Adrenal gland (tissue), 12 donors: Measurements from ENCODE around the gene VSIG10L. TPM values are rescaled to one million over a fixed set of nuclear protein-coding genes. Genes with fewer than 3 reads are reported as not detected.

ENCODE experiments used
- DNase-seq, 7 donors: peaks; one replicate each; pipeline ENCODE4 v3.0.0-alpha.2; 2019 to 2020
- H3K27ac ChIP-seq, 5 donors: fragments of 200-600 bp; sonication (generic) in 4 of 5; 1 replicate in 3 of 5; 2 replicates in 2 of 5; pipeline versions ENCODE4 v1.5.1 to v1.8.0; 2016 to 2020; ENCODE audit warnings: mild to moderate bottlenecking in 1 of 5
- H3K27me3 ChIP-seq: fragments of 200-600 bp; 2 replicates; pipeline ENCODE4 v1.8.0; 2021
- H3K36me3 ChIP-seq, 2 donors: fragments of 200-600 bp; replicated peaks in 1 of 2; 1 replicate in 1 of 2; 2 replicates in 1 of 2; pipeline versions ENCODE4 v1.5.1 to v1.8.0; 2018 to 2022
- H3K4me1 ChIP-seq, 2 donors: fragments of 200-600 bp; replicated peaks in 1 of 2; 1 replicate in 1 of 2; 2 replicates in 1 of 2; pipeline versions ENCODE4 v1.5.1 to v1.8.0; 2018 to 2021
- H3K4me3 ChIP-seq, 4 donors: fragments of 200-600 bp; sonication (generic) in 3 of 4; one replicate each; pipeline ENCODE4 v1.5.1; 2016 to 2018
- H3K9me3 ChIP-seq, 3 donors: fragments of 200-600 bp; sonication (generic) in 1 of 3; replicated peaks in 1 of 3; 1 replicate in 2 of 3; 2 replicates in 1 of 3; pipeline versions ENCODE4 v1.5.1 to v1.8.0; 2016 to 2021
- CTCF ChIP-seq, 6 experiments: fragments of 450-650 bp in 4 of 6; fragments of 200-600 bp in 2 of 6; sonication (generic) in 1 of 6; IDR thresholded peaks; 1 replicate in 5 of 6; 2 replicates in 1 of 6; pipeline versions ENCODE4 v1.5.1 to v1.8.0; 2016 to 2021; ENCODE audit warnings: antibody characterized with exemption in 6 of 6, mild to moderate bottlenecking in 2 of 6, moderate library complexity in 1 of 6
- POLR2A ChIP-seq, 2 donors: fragments of 450-650 bp; IDR thresholded peaks; one replicate each; pipeline ENCODE4 v1.6.1; 2017; ENCODE audit warnings: antibody characterized with exemption in 2 of 2, mild to moderate bottlenecking in 2 of 2, moderate library complexity in 1 of 2
- WGBS, 4 donors: extraction: QIAGEN DNeasy Blood & Tissue Kit in 2 of 4; methylation state at CpG; one replicate each; pipeline versions ENCODE4 v1.1.5 to v1.1.7; 2013 to 2017; 5-methylcytosine and 5-hydroxymethylcytosine counted together
- intact Hi-C, 2 donors: fragments of 100-400 bp; cut with DNase I; formaldehyde crosslinking; loops; one replicate each; pipeline versions ENCODE4 v1.14.1 to v1.15.0; 2022 to 2023
- polyA plus RNA-seq, 3 donors: library from polyadenylated mRNA; stranded (reverse); fragments of 200-250 nt in 2 of 3; fragments of 350-450 nt in 1 of 3; fragmentation: Illumina TruSeq in 1 of 3; extraction: RNeasy Lipid Tissue Mini Kit (QIAGEN cat#74804) in 1 of 3; gene quantifications; one replicate each; pipeline ENCODE4 v1.2.3, GENCODE V29; 2013 to 2014
- total RNA-seq, 9 donors: library from RNA; depleted of rRNA in 4 of 9; stranded (reverse); fragments of >200 nt in 4 of 9; fragments of 120-200 nt in 1 of 9; fragmentation: NEBNext Ultra II Directional in 1 of 9; extraction: Animal tissue kit (Norgen Biotek cat#: 25700) in 1 of 9; gene quantifications; one replicate each; pipeline versions ENCODE4 v1.1.0 to v1.2.4, GENCODE V29; 2013 to 2023
- donor health status: healthy with polysubstance abuse.
- donor health status: Bipolar disorder and iron deficiency.
- donor health status: DM: yes; HTN: yes; CAD: no.
- donor health status: DM: no; HTN: no; CAD: no.
- donor health status: DM: no; HTN: no; CAD: no.
- donor health status: DM: yes; HTN: yes; CAD: no.

Gene VSIG10L
- total and polyA plus RNA-seq, 12 donors: 1.0 to 6.0 (median 2.7) TPM

GRCh38 chr19:51351266-51351990 lies 9.5 kb upstream of the VSIG10L start:
- Histone ChIP-seq H3K27me3 (no peaks in the 10 kb centered on the region), H3K4me3 (no peak overlapping the region), H3K9me3 (no peaks in the 10 kb centered on the region), H3K4me1 (peaks cover 0 to 9% of the 10 kb centered on the region in 2 donors), H3K27ac (peak overlapping the region in 1 of 5 donors; percentile 14), H3K36me3 (peaks cover 0 to 40% of the 10 kb centered on the region in 2 donors)
- WGBS, 4 donors: 94 to 99% (median 97%) methylated on average over 6 to 11 of the region's 11 CpGs
- intact Hi-C loops: no loop called here
- TF ChIP-seq POLR2A (IDR thresholded peaks at IDR 0.05) (no peak), CTCF (IDR thresholded peaks at IDR 0.05) (no peak)
- DNase-seq: no peak

DNA sequence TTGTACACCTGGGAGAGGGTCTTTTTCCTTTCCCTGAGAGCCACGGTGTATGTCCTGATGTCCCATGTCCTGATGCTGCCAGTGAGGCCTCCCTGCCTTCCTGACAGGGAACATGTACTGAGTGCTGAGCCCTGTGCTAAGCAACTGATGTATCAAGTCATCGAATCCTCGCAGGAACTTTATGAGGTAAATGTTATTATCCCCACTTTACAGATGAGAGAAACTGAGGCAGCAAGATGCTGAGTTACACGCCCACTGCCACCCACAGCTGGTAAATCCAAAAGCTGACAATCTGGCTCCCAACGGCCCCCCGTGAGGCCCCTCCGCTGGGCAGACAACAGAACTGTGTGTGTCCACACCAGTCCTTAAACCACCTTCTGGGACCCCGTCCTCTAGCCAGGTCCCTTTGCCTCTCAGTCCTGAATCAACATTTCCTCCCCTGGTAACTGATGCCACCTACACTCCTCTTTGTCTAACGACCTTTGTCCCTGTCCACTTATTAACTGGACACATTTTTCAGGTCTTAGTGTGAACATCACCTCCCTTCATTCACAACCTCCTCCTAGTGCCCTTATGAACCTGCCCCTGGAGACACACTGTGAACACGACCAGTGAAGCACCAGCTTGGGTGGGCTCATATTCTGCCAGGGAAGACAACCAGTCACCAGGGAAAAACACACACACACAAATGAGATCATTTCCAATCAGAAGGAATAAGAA lies 5.4 kb upstream of the VSIG10L start:
- no peaks in the 10 kb centered on the region for H3K4me1 ChIP-seq
- no peak overlapping the region for H3K4me3 ChIP-seq
- H3K27ac ChIP-seq: no peak overlapping the region
- H3K27me3 ChIP-seq: no peaks in the 10 kb centered on the region
- no peaks in the 10 kb centered on the region for H3K9me3 ChIP-seq
- 81 to 92% (median 89%) methylated on average over 10 of the region's 10 CpGs for WGBS, 4 donors
- TF ChIP-seq POLR2A (IDR thresholded peaks at IDR 0.05) (no peak), CTCF (IDR thresholded peaks at IDR 0.05) (no peak)
- peaks cover 0 to 47% of the 10 kb centered on the region in 2 donors for H3K36me3 ChIP-seq
- no peak for DNase-seq
- intact Hi-C loops: no loop called here

DNA sequence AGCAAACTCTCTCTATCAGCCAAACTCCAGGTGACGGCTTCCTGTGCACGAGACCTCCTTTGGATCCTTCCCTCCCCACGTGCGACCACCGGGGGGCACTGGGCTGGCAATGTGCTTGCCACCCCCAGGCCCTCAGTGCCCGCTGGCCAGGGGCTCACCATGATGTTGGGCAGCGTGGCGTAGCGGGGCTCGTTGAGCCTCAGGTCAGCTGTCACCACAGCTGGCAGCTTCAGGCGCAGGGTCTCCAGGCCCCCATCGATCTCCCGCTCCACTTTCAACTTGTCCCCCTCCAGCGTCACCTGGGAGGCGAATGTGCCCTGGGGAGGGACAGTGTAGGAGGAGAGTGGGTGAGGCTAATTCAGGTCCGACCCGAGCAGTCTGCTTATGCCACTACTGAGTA lies 4.8 kb upstream of the VSIG10L start:
- Histone ChIP-seq H3K27me3 (no peaks in the 10 kb centered on the region), H3K4me3 (no peak overlapping the region), H3K4me1 (no peaks in the 10 kb centered on the region), H3K27ac (no peak overlapping the region), H3K36me3 (peaks cover 0 to 46% of the 10 kb centered on the region in 2 donors), H3K9me3 (no peaks in the 10 kb centered on the region)
- no peak for TF ChIP-seq CTCF (IDR thresholded peaks at IDR 0.05)
- TF ChIP-seq POLR2A (IDR thresholded peaks at IDR 0.05): no peak
- 75 to 91% (median 87%) methylated on average over 4 to 17 of the region's 17 CpGs for WGBS, 4 donors
- intact Hi-C loops: no loop called here
- no peak for DNase-seq

DNA sequence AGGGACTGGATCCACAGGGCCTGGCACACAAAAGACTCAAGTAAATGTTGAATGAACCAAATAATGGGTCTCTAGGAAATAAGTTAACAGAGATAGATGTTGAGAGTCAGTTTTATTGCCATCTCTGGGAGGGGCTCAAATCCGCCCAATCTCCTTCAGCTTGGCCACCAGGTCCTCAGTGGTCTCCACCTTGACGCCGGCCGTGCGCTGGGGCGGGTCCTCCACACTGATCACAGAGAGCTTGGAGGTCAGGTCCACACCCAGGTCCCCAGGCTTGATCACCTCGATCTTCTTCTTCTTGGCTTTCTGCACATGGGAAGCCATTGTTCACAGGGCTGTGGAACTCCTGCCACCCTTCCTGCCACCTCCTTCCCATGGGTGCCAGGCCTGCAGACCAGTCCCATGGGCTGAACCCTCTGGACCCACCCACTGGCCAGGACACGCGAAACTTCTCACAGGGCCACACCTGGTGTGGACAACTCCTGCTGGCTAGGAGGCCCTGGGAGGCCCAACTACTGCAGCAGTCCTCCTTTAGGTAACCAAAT lies 3.2 kb upstream of the VSIG10L start:
- 96 to 99% (median 97%) methylated on average over 9 of the region's 9 CpGs for WGBS, 4 donors
- intact Hi-C loops: no loop called here
- Histone ChIP-seq H3K27me3 (no peaks in the 10 kb centered on the region), H3K4me1 (peaks cover 3 to 4% of the 10 kb centered on the region in 2 donors), H3K9me3 (no peaks in the 10 kb centered on the region), H3K4me3 (no peak overlapping the region), H3K36me3 (peaks cover 0 to 32% of the 10 kb centered on the region in 2 donors), H3K27ac (no peak overlapping the region)
- TF ChIP-seq CTCF (IDR thresholded peaks at IDR 0.05) (no peak), POLR2A (IDR thresholded peaks at IDR 0.05) (no peak)
- no peak for DNase-seq
